GM23338 (cell line): ENCODE measurements around the gene DGLUCY. TPM values are rescaled to one million over a fixed set of nuclear protein-coding genes. Genes with fewer than 3 reads are reported as not detected.

Source experiments
- ATAC-seq: fragments of 200-7000 bp; cut with Tn5 transposase; 3 replicates; pipeline ENCODE4 v1.9.1; 2020
- DNase-seq: peaks from one replicate; pipeline ENCODE4 v3.0.0-alpha.2; 2015; ENCODE audit warnings: low spot score
- H2AFZ ChIP-seq: fragments of 200-600 bp; sonication (generic); 2 replicates; pipeline ENCODE4 v1.8.0; 2016; ENCODE audit warnings: antibody characterized with exemption, mild to moderate bottlenecking, moderate library complexity
- H3F3A ChIP-seq: fragments of 200-600 bp; sonication (generic); replicated peaks from 2 replicates; pipeline ENCODE4 v1.8.0; 2017; ENCODE audit warnings: antibody characterized with exemption, mixed run types, low read depth
- H3K27ac ChIP-seq: fragments of 200-600 bp; sonication (generic); 2 replicates; pipeline ENCODE4 v1.6.1; 2016; ENCODE audit warnings: low read depth
- H3K27me3 ChIP-seq: fragments of 200-600 bp; sonication (generic); 2 replicates; pipeline ENCODE4 v1.8.0; 2016; ENCODE audit warnings: mild to moderate bottlenecking, mixed run types, moderate library complexity; ENCODE audit not compliant: insufficient read depth
- H3K36me3 ChIP-seq: fragments of 200-600 bp; sonication (generic); 2 replicates; pipeline ENCODE4 v1.8.0; 2016; ENCODE audit warnings: mild to moderate bottlenecking; ENCODE audit not compliant: insufficient read depth
- H3K4me1 ChIP-seq: fragments of 200-600 bp; sonication (generic); 2 replicates; pipeline ENCODE4 v1.8.0; 2016; ENCODE audit warnings: mild to moderate bottlenecking, moderate library complexity; ENCODE audit not compliant: insufficient read depth
- H3K4me2 ChIP-seq: fragments of 200-600 bp; sonication (generic); 2 replicates; pipeline ENCODE4 v1.7.1; 2017; ENCODE audit warnings: mixed run types
- H3K4me3 ChIP-seq: fragments of 200-600 bp; sonication (generic); 2 replicates; pipeline ENCODE4 v1.6.1; 2016; ENCODE audit warnings: mixed run types
- H3K79me2 ChIP-seq: fragments of 200-600 bp; sonication (generic); replicated peaks from 2 replicates; pipeline ENCODE4 v1.8.0; 2017; ENCODE audit warnings: mild to moderate bottlenecking; ENCODE audit not compliant: insufficient read depth
- H3K9me2 ChIP-seq: fragments of 200-600 bp; sonication (generic); 2 replicates; pipeline ENCODE4 v1.8.0; 2017; ENCODE audit not compliant: insufficient read depth
- H4K20me1 ChIP-seq: fragments of 200-600 bp; sonication (generic); replicated peaks from 2 replicates; pipeline ENCODE4 v1.8.0; 2017; ENCODE audit warnings: mild to moderate bottlenecking; ENCODE audit not compliant: insufficient read depth
- H3K27ac Mint-ChIP-seq: 2 replicates; pipeline ENCODE4 v1.8.0; 2020; ENCODE audit warnings: inconsistent platforms, mild to moderate bottlenecking, moderate library complexity, mixed read lengths
- H3K27me3 Mint-ChIP-seq: 3 replicates; pipeline ENCODE4 v1.8.0; 2022; ENCODE audit warnings: low read depth, mild to moderate bottlenecking, moderate library complexity, mixed read lengths, inconsistent platforms; ENCODE audit not compliant: insufficient read depth, poor library complexity
- H3K36me3 Mint-ChIP-seq: 3 replicates; pipeline ENCODE4 v1.8.0; 2021; ENCODE audit warnings: low read depth, mild to moderate bottlenecking, inconsistent platforms, moderate library complexity, mixed read lengths
- H3K4me1 Mint-ChIP-seq: 3 replicates; pipeline ENCODE4 v1.8.0; 2020; ENCODE audit warnings: mild to moderate bottlenecking, inconsistent platforms, mixed read lengths
- H3K4me3 Mint-ChIP-seq: 3 replicates; pipeline ENCODE4 v1.8.0; 2021; ENCODE audit warnings: moderate library complexity, mild to moderate bottlenecking, inconsistent platforms, mixed read lengths
- H3K9me3 Mint-ChIP-seq: 3 replicates; pipeline ENCODE4 v1.8.0; 2020; ENCODE audit warnings: moderate library complexity, mild to moderate bottlenecking, inconsistent platforms, mixed read lengths
- CREB1 ChIP-seq: fragments of 250-450 bp; sonication (Bioruptor Pico); IDR thresholded peaks from 2 replicates; pipeline ENCODE4 v1.5.0; 2020; ENCODE audit warnings: low read depth, mild to moderate bottlenecking, moderate library complexity
- ETS1 ChIP-seq: IDR thresholded peaks from 2 replicates; pipeline ENCODE4 v1.6.1; 2016; ENCODE audit warnings: antibody characterized with exemption
- EZH2phosphoT487 ChIP-seq: fragments of 200-600 bp; sonication (generic); IDR thresholded peaks from one replicate; pipeline ENCODE4 v1.8.1; 2018; ENCODE audit warnings: antibody characterized with exemption; ENCODE audit not compliant: unreplicated experiment
- JUNB ChIP-seq: IDR thresholded peaks from one replicate; pipeline ENCODE4 v1.6.1; 2016; ENCODE audit warnings: antibody characterized with exemption; ENCODE audit not compliant: unreplicated experiment
- STAT1 ChIP-seq: IDR thresholded peaks from one replicate; pipeline ENCODE4 v1.6.1; 2016; ENCODE audit warnings: antibody characterized with exemption; ENCODE audit not compliant: unreplicated experiment
- ZNF114 ChIP-seq: fragments of 250-450 bp; sonication (Bioruptor Pico); IDR thresholded peaks from 2 replicates; pipeline ENCODE4 v1.5.0; 2020; ENCODE audit warnings: mild to moderate bottlenecking, moderate library complexity
- polyA plus RNA-seq: library from polyadenylated mRNA; unstranded; fragments of >200 nt; fragmentation: Nextera tagmentation; extraction: Ambion mirVana; gene quantifications from 2 replicates; pipeline ENCODE4 v1.2.1, GENCODE V29; 2016
- total RNA-seq: library from RNA; depleted of rRNA; stranded (reverse); fragments of >200 nt; shearing (Covaris generic); gene quantifications from 2 replicates; pipeline ENCODE4 v1.2.3, GENCODE V29; 2014
- TF ChIP-seq, protein P1 (sequence below): fragments of 250-450 bp; sonication (Bioruptor Pico); IDR thresholded peaks from 2 replicates; pipeline ENCODE4 v1.5.0; 2020; ENCODE audit warnings: mild to moderate bottlenecking, moderate library complexity

The DGLUCY gene
- total and polyA plus RNA-seq, 2 experiments from 2014 or later = 14.6 to 31.6 TPM

GRCh38 chr14:91230397-91231035 lies 116.6 kb downstream of the DGLUCY start:
- H3K9me2 ChIP-seq = peaks cover 5% of the 10 kb centered on the region; the same call in 1 of the 2 replicates
- H3K27me3 ChIP-seq = no peaks in the 10 kb centered on the region
- H3K4me2 ChIP-seq = no peak overlapping the region
- Mint-ChIP-seq H3K27ac (no peak overlapping the region), H3K9me3 (peaks cover 24% of the 10 kb centered on the region), H3K4me1 (peaks cover 20% of the 10 kb centered on the region), H3K27me3 (peaks cover 8% of the 10 kb centered on the region), H3K4me3 (no peak overlapping the region), H3K36me3 (peaks cover 23% of the 10 kb centered on the region)
- no peaks in the 10 kb centered on the region for H3K36me3 ChIP-seq
- no peaks in the 10 kb centered on the region for H3F3A ChIP-seq
- DNase-seq = no peak
- no peaks in the 10 kb centered on the region; the same call in 1 of the 2 replicates for H4K20me1 ChIP-seq
- no peaks in the 10 kb centered on the region for H3K79me2 ChIP-seq
- peaks cover 14% of the 10 kb centered on the region; the same call in 1 of the 2 replicates for H3K4me1 ChIP-seq
- no peak for ATAC-seq
- no peak overlapping the region for H2AFZ ChIP-seq
- H3K27ac ChIP-seq = no peak overlapping the region
- TF ChIP-seq CREB1 (CRISPR knock-in tag) (no peak), ETS1 (no peak), JUNB (no peak), STAT1 (no peak), ZNF114 (CRISPR knock-in tag) (no peak), EZH2phosphoT487 (no peak)
- TF ChIP-seq, protein P1, sequence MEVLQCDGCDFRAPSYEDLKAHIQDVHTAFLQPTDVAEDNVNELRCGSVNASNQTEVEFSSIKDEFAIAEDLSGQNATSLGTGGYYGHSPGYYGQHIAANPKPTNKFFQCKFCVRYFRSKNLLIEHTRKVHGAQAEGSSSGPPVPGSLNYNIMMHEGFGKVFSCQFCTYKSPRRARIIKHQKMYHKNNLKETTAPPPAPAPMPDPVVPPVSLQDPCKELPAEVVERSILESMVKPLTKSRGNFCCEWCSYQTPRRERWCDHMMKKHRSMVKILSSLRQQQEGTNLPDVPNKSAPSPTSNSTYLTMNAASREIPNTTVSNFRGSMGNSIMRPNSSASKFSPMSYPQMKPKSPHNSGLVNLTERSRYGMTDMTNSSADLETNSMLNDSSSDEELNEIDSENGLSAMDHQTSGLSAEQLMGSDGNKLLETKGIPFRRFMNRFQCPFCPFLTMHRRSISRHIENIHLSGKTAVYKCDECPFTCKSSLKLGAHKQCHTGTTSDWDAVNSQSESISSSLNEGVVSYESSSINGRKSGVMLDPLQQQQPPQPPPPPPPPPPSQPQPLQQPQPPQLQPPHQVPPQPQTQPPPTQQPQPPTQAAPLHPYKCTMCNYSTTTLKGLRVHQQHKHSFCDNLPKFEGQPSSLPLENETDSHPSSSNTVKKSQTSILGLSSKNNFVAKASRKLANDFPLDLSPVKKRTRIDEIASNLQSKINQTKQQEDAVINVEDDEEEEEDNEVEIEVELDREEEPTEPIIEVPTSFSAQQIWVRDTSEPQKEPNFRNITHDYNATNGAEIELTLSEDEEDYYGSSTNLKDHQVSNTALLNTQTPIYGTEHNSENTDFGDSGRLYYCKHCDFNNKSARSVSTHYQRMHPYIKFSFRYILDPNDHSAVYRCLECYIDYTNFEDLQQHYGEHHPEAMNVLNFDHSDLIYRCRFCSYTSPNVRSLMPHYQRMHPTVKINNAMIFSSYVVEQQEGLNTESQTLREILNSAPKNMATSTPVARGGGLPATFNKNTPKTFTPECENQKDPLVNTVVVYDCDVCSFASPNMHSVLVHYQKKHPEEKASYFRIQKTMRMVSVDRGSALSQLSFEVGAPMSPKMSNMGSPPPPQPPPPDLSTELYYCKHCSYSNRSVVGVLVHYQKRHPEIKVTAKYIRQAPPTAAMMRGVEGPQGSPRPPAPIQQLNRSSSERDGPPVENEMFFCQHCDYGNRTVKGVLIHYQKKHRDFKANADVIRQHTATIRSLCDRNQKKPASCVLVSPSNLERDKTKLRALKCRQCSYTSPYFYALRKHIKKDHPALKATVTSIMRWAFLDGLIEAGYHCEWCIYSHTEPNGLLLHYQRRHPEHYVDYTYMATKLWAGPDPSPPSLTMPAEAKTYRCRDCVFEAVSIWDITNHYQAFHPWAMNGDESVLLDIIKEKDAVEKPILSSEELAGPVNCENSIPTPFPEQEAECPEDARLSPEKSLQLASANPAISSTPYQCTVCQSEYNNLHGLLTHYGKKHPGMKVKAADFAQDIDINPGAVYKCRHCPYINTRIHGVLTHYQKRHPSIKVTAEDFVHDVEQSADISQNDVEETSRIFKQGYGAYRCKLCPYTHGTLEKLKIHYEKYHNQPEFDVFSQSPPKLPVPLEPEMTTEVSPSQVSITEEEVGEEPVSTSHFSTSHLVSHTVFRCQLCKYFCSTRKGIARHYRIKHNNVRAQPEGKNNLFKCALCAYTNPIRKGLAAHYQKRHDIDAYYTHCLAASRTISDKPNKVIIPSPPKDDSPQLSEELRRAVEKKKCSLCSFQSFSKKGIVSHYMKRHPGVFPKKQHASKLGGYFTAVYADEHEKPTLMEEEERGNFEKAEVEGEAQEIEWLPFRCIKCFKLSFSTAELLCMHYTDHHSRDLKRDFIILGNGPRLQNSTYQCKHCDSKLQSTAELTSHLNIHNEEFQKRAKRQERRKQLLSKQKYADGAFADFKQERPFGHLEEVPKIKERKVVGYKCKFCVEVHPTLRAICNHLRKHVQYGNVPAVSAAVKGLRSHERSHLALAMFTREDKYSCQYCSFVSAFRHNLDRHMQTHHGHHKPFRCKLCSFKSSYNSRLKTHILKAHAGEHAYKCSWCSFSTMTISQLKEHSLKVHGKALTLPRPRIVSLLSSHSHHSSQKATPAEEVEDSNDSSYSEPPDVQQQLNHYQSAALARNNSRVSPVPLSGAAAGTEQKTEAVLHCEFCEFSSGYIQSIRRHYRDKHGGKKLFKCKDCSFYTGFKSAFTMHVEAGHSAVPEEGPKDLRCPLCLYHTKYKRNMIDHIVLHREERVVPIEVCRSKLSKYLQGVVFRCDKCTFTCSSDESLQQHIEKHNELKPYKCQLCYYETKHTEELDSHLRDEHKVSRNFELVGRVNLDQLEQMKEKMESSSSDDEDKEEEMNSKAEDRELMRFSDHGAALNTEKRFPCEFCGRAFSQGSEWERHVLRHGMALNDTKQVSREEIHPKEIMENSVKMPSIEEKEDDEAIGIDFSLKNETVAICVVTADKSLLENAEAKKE (CRISPR knock-in tag) = no peak
- H3K4me3 ChIP-seq = no peak overlapping the region
